Glutamatergic neuron (in vitro differentiated cells): ENCODE results near the gene HOXD9. TPM values are rescaled to one million over a fixed set of nuclear protein-coding genes. Genes with fewer than 3 reads are reported as not detected.

ENCODE experiments used
- DNase-seq: peaks from one replicate; pipeline ENCODE4 v3.0.0; 2022
- H3K27ac Mint-ChIP-seq: one replicate; pipeline ENCODE4 v1.8.0; 2020; ENCODE audit warnings: mild to moderate bottlenecking, mixed read lengths, inconsistent platforms; ENCODE audit not compliant: unreplicated experiment
- H3K27me3 Mint-ChIP-seq: one replicate; pipeline ENCODE4 v1.8.0; 2020; ENCODE audit warnings: mild to moderate bottlenecking, moderate library complexity, mixed read lengths, inconsistent platforms; ENCODE audit not compliant: unreplicated experiment
- H3K36me3 Mint-ChIP-seq: one replicate; pipeline ENCODE4 v1.8.0; 2020; ENCODE audit warnings: mild to moderate bottlenecking, mixed read lengths, inconsistent platforms; ENCODE audit not compliant: unreplicated experiment
- H3K4me1 Mint-ChIP-seq: one replicate; pipeline ENCODE4 v1.8.0; 2020; ENCODE audit warnings: mild to moderate bottlenecking, low read depth, mixed read lengths, inconsistent platforms; ENCODE audit not compliant: unreplicated experiment
- H3K4me3 Mint-ChIP-seq: one replicate; pipeline ENCODE4 v1.8.0; 2020; ENCODE audit warnings: mild to moderate bottlenecking, mixed read lengths, inconsistent platforms; ENCODE audit not compliant: unreplicated experiment
- H3K9me3 Mint-ChIP-seq: one replicate; pipeline ENCODE4 v1.8.0; 2020; ENCODE audit warnings: mild to moderate bottlenecking, moderate library complexity, mixed read lengths, inconsistent platforms; ENCODE audit not compliant: unreplicated experiment
- total RNA-seq: library from RNA; stranded (reverse); fragmentation: NEBNext Ultra II Directional; extraction: Animal tissue kit (Norgen Biotek cat#: 25700); gene quantifications from one replicate; pipeline ENCODE4 v1.2.1, GENCODE V29; 2021; ENCODE audit not compliant: unreplicated experiment
- TF ChIP-seq, protein P1 (sequence below): fragments of 200-600 bp; sonication (generic); IDR thresholded peaks from one replicate; pipeline ENCODE4 v1.5.0; 2021; ENCODE audit not compliant: partially characterized antibody, unreplicated experiment

The HOXD9 gene
- total RNA-seq, 1 donor from 2014 or later: 0.44 TPM

DNA sequence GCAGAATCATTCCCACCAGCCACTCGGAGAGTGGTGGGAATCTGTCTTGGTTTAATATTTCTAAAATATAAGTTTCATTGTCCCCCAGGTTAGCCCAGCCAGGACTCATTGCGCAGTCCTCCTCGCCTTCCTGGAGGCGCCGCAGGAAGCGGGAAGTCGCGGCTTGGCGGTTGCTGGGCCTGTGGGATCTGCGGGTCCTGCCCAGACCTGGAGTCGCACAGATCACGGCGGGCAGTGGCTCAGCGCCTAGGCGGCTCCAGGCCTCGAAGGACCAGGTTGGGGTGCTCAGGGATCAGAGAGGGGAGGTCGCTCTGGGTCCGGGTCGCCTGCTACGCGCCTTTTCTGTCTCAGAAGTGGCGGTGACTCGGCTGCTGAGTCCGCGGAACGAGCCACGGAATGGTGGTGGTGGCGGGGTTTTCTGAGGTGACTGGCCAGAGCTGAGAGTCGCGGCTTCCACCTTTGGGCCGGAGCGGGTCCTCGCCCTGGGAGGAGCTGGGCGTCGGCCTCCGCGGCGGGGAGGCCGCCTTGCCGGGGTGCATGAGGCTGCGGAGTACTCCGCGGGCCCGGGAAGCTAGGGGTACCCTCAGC, 37.2 kb downstream of the HOXD9 start:
- DNase-seq: peak; percentile 43
- Mint-ChIP-seq H3K36me3 (peaks cover 4% of the 10 kb centered on the region), H3K9me3 (peaks cover 8% of the 10 kb centered on the region), H3K4me3 (no peak overlapping the region), H3K27me3 (peaks cover 43% of the 10 kb centered on the region), H3K4me1 (no peaks in the 10 kb centered on the region), H3K27ac (no peak overlapping the region)
- TF ChIP-seq, protein P1, sequence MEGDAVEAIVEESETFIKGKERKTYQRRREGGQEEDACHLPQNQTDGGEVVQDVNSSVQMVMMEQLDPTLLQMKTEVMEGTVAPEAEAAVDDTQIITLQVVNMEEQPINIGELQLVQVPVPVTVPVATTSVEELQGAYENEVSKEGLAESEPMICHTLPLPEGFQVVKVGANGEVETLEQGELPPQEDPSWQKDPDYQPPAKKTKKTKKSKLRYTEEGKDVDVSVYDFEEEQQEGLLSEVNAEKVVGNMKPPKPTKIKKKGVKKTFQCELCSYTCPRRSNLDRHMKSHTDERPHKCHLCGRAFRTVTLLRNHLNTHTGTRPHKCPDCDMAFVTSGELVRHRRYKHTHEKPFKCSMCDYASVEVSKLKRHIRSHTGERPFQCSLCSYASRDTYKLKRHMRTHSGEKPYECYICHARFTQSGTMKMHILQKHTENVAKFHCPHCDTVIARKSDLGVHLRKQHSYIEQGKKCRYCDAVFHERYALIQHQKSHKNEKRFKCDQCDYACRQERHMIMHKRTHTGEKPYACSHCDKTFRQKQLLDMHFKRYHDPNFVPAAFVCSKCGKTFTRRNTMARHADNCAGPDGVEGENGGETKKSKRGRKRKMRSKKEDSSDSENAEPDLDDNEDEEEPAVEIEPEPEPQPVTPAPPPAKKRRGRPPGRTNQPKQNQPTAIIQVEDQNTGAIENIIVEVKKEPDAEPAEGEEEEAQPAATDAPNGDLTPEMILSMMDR: no peak

DNA sequence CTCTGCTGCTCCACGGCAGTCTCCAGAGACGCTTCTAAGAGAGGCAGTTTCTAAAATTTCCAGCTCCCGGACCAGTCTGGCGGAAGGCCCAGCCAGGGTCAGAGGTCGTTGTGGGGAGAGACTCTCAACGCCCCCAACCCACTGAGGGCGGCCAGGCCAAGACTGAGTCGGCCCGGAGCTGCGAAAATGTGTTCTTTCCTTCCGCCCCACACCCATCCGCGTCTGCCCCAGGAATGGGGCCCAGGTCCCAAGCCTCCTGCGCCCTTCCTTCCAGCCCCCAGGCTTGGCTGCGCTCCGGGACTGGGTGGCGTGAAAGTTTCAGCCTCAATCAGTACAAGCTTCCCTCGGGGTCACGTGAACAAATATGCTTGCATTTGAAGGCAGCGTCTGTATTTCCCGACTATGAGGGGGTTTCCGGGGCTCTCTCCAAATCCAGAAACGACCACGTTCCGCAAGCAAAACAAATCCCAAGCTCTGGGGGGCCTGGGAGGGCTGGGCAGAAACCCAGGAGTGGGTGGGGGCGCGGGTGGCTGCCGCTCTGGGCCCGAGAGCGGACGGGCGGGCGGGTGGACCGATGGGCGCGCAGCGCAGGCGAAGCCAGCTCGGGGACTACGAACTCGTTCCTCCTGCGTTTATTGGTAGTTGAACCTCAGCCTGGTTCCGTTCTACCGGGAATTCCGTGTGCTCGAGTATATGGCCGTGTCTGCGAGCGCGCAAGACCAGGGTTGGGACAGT, 37.9 kb downstream of the HOXD9 start:
- H3K27ac Mint-ChIP-seq: no peak overlapping the region
- no peaks in the 10 kb centered on the region for H3K4me1 Mint-ChIP-seq
- TF ChIP-seq, protein P1: no peak
- H3K4me3 Mint-ChIP-seq: peak overlapping the region; percentile 68
- peaks cover 8% of the 10 kb centered on the region for H3K9me3 Mint-ChIP-seq
- H3K36me3 Mint-ChIP-seq: peaks cover 4% of the 10 kb centered on the region
- peak; percentile 22 for DNase-seq
- H3K27me3 Mint-ChIP-seq: peaks cover 39% of the 10 kb centered on the region

DNA sequence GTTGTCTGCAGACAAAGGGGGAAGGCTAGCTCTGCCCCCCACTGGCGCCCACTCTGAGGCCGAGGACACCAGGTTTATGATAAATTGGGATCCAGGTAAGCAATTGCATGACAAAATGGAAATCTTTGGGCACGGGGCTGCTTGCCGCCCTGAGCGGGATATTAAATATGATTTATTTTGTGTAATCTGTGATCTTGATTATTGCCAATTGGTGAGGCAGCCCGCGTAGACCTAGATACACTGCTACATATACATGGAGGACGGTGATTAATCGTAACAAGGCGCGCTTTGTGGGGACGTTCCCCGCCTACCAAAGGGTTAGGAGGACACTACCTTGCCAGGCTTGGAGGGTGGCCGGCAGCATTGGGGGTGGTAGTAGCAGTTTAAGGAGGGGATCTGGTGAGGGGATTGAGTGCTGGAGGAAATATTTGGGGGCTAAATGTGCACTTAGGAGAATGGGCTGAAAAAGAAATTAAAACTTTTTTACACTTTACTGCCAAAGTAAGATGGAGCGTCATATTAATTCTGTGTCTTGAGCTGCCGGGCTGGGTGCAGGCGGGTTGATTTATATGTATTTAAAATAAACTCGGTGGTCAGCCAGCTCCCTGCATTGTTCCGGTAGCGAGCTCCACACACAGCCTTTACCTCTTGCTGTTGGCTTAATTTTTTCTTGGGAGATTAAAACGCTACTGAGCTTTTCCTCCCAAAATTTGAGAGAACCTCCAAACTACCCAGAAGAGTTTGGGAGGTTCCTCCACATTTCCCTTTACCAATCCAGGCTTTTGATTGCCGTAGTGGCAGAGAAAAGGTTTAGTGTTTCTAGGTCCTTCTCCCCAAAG, 38.7 kb downstream of the HOXD9 start:
- Mint-ChIP-seq H3K27ac (no peak overlapping the region), H3K27me3 (peaks cover 41% of the 10 kb centered on the region), H3K4me1 (no peaks in the 10 kb centered on the region), H3K36me3 (peaks cover 4% of the 10 kb centered on the region), H3K4me3 (no peak overlapping the region), H3K9me3 (peaks cover 6% of the 10 kb centered on the region)
- DNase-seq: no peak
- TF ChIP-seq, protein P1: no peak

DNA sequence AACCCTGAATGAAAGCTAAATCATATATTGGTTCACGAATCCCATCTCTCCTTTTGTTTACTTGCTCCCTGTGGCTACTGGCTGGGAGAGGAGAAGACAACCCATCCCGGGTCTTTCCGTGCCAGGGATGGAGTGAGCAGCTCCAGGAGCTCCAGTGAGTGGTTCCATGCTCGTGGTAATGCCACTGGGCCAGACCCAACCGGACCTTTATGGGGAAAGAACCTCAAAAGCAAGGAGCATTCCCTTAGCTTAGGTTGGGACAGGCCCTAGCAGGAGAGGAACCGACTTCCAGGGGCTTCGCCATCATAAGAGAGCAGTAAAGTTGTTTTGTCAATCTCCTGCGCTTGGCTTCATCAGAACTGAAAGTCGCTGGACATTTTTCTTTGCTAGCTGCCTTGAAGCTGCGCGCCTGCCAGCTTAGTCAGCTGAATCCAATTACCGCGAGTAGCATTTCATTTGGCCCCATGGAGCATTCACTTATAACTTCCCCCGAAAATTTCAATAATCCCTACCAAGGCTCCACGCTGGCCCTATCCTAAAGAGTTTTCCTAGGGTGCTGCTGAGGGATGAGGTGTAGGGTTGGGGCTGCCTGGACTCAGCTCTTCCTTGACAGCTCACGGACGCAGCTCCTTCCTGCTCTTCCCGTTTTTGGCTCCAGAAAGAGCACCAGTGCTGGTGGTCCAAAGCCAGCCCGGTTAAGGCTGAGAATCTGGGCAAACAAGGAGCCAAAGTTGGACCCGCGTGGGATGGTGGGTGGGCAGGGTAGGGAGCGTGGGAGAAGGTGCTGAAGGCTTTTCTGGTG, 39.5 kb downstream of the HOXD9 start:
- H3K4me3 Mint-ChIP-seq: no peak overlapping the region
- peaks cover 4% of the 10 kb centered on the region for H3K36me3 Mint-ChIP-seq
- no peak overlapping the region for H3K27ac Mint-ChIP-seq
- peaks cover 43% of the 10 kb centered on the region for H3K27me3 Mint-ChIP-seq
- H3K4me1 Mint-ChIP-seq: no peaks in the 10 kb centered on the region
- no peak for DNase-seq
- peaks cover 10% of the 10 kb centered on the region for H3K9me3 Mint-ChIP-seq
- TF ChIP-seq, protein P1: no peak
